Uterus (tissue), 4 donors: ENCODE results near the gene ORAI3. TPM values are rescaled to one million over a fixed set of nuclear protein-coding genes. Genes with fewer than 3 reads are reported as not detected.

Experiments used
- DNase-seq, 2 donors: peaks; one replicate each; pipeline ENCODE4 v3.0.0-alpha.2; 2019 to 2020
- H3K27ac ChIP-seq, 2 donors: fragments of 200-600 bp; sonication (generic); 1 replicate in 1 of 2; 2 replicates in 1 of 2; pipeline ENCODE4 v1.5.1; 2016 to 2018
- H3K27me3 ChIP-seq, 2 donors: fragments of 200-600 bp; sonication (generic); one replicate each; pipeline ENCODE4 v1.5.1; 2018 to 2019; ENCODE audit warnings: control low read depth in 1 of 2
- H3K36me3 ChIP-seq, 2 donors: fragments of 200-600 bp; sonication (generic); one replicate each; pipeline ENCODE4 v1.5.1; 2019; ENCODE audit warnings: control low read depth in 1 of 2
- H3K4me1 ChIP-seq, 2 donors: fragments of 200-600 bp; sonication (generic); one replicate each; pipeline ENCODE4 v1.5.1; 2018 to 2019; ENCODE audit warnings: control low read depth in 1 of 2
- H3K4me3 ChIP-seq, 2 donors: fragments of 200-600 bp; sonication (generic); 1 replicate in 1 of 2; 2 replicates in 1 of 2; pipeline ENCODE4 v1.5.1; 2018 to 2019; ENCODE audit warnings: mild to moderate bottlenecking in 1 of 2
- H3K9me3 ChIP-seq, 2 donors: fragments of 200-600 bp; sonication (generic); one replicate each; pipeline ENCODE4 v1.5.1; 2019; ENCODE audit warnings: control low read depth in 1 of 2
- CTCF ChIP-seq, 4 experiments: fragments of 200-600 bp in 2 of 4; fragments of 450-650 bp in 2 of 4; sonication (generic) in 2 of 4; IDR thresholded peaks; one replicate each; pipeline ENCODE4 v1.5.1; 2016 to 2019; ENCODE audit warnings: antibody characterized with exemption in 4 of 4, mild to moderate bottlenecking in 2 of 4, moderate library complexity in 1 of 4
- POLR2A ChIP-seq, 2 donors: fragments of 450-650 bp; IDR thresholded peaks; one replicate each; pipeline ENCODE4 v1.6.1; 2016; ENCODE audit warnings: antibody characterized with exemption in 2 of 2, mild to moderate bottlenecking in 1 of 2, moderate library complexity in 1 of 2
- intact Hi-C: fragments of 100-400 bp; cut with DNase I; formaldehyde crosslinking; loops from one replicate; pipeline ENCODE4 v1.15.1; 2023; ENCODE audit warnings: low total_unique reads
- total RNA-seq, 4 donors: library from RNA; depleted of rRNA in 3 of 4; stranded (reverse); fragments of >200 nt in 3 of 4; gene quantifications; one replicate each; pipeline versions ENCODE4 v1.1.0 to v1.2.4, GENCODE V29; 2014 to 2023
- donor health status: DM: yes; HTN: yes; CAD: no.

ORAI3 gene
- total RNA-seq, 4 donors from 2014 or later, result 21.7 to 65.0 (median 27.9) TPM

GRCh38 chr16:30992931-30993816 is 44.3 kb downstream of the ORAI3 start:
- no peaks in the 10 kb centered on the region for H3K9me3 ChIP-seq
- no peaks in the 10 kb centered on the region for H3K36me3 ChIP-seq
- TF ChIP-seq CTCF (IDR thresholded peaks at IDR 0.05) (no peak), POLR2A (IDR thresholded peaks at IDR 0.05) (no peak)
- H3K27me3 ChIP-seq, result no peaks in the 10 kb centered on the region
- DNase-seq, result no peak
- H3K4me1 ChIP-seq, result no peaks in the 10 kb centered on the region
- no peak overlapping the region for H3K27ac ChIP-seq
- no peak overlapping the region for H3K4me3 ChIP-seq
- intact Hi-C loops, result no loop called here

- Histone ChIP-seq H3K4me3 (no peak overlapping the region), H3K36me3 (no peaks in the 10 kb centered on the region), H3K9me3 (no peaks in the 10 kb centered on the region), H3K27me3 (no peaks in the 10 kb centered on the region), H3K27ac (peak overlapping the region; percentile 70 to 94), H3K4me1 (no peaks in the 10 kb centered on the region)
- no peak for DNase-seq
- TF ChIP-seq CTCF (IDR thresholded peaks at IDR 0.05) (no peak), POLR2A (IDR thresholded peaks at IDR 0.05) (no peak)
- intact Hi-C loops, result no loop called here
Observed at GRCh38 chr16:30995927-30996323, 47.1 kb downstream of the ORAI3 start.

- H3K27me3 ChIP-seq, result no peaks in the 10 kb centered on the region
- peak overlapping the region; percentile 70 to 94 for H3K27ac ChIP-seq
- peak; percentile 53 to 66 for DNase-seq
- H3K4me1 ChIP-seq, result no peaks in the 10 kb centered on the region
- TF ChIP-seq POLR2A (IDR thresholded peaks at IDR 0.05) (no peak), CTCF (IDR thresholded peaks at IDR 0.05) (no peak)
- peak overlapping the region; percentile 43 to 57 for H3K4me3 ChIP-seq
- no peaks in the 10 kb centered on the region for H3K9me3 ChIP-seq
- no peaks in the 10 kb centered on the region for H3K36me3 ChIP-seq
- intact Hi-C loops, result no loop called here
Observed at GRCh38 chr16:30996324-30996984, 47.6 kb downstream of the ORAI3 start.

GRCh38 chr16:30996985-30997724 is 48.3 kb downstream of the ORAI3 start:
- intact Hi-C loops, result no loop called here
- H3K4me3 ChIP-seq, result peak overlapping the region; percentile 43 to 57
- peak in 1 of 2 donors; percentile 52 for TF ChIP-seq POLR2A (IDR thresholded peaks at IDR 0.05)
- no peak for TF ChIP-seq CTCF (IDR thresholded peaks at IDR 0.05)
- peak overlapping the region; percentile 70 to 94 for H3K27ac ChIP-seq
- peak; percentile 89 for DNase-seq
- H3K36me3 ChIP-seq, result no peaks in the 10 kb centered on the region
- H3K9me3 ChIP-seq, result no peaks in the 10 kb centered on the region
- H3K27me3 ChIP-seq, result no peaks in the 10 kb centered on the region
- H3K4me1 ChIP-seq, result no peaks in the 10 kb centered on the region
